ENCODE measurements around the gene ANTXR2. TPM values are rescaled to one million over a fixed set of nuclear protein-coding genes. Genes with fewer than 3 reads are reported as not detected.

The ANTXR2 gene
- total RNA-seq, 6 experiments from 2014 or later = 24.5 to 86.0 (median 33.7) TPM

DNA sequence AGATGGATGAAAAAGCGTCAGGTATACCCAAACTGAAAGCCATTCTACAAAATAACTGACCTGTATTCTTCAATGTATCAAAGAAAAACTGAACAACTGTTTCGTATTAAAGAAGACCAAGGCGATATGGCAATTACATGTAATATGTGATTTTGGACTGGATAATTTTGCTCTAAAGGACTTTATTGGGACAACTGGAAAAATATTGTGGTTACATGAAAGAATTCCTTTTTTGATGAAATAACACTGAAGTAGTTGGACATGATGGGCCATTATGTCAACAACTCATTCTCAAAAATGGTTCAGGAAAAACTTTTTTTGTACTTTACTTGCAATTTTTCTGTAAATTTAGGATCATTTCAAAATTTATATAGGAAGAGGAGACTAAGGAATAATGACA lies 12.1 kb upstream of the ANTXR2 start:
- no peak overlapping the region for H3K27ac ChIP-seq
- DNase-seq = no peak
- no peaks in the 10 kb centered on the region for H3K36me3 ChIP-seq
- H3K4me1 ChIP-seq = no peaks in the 10 kb centered on the region
- H3K27me3 ChIP-seq = no peaks in the 10 kb centered on the region
- 69% methylated on average over 3 of the region's 3 CpGs for WGBS (ENCODE audit: insufficient coverage, low coverage, low lambda C conversion rate, missing lambda C conversion rate)
- H3K9me3 ChIP-seq = no peaks in the 10 kb centered on the region
- TF ChIP-seq, protein P1, sequence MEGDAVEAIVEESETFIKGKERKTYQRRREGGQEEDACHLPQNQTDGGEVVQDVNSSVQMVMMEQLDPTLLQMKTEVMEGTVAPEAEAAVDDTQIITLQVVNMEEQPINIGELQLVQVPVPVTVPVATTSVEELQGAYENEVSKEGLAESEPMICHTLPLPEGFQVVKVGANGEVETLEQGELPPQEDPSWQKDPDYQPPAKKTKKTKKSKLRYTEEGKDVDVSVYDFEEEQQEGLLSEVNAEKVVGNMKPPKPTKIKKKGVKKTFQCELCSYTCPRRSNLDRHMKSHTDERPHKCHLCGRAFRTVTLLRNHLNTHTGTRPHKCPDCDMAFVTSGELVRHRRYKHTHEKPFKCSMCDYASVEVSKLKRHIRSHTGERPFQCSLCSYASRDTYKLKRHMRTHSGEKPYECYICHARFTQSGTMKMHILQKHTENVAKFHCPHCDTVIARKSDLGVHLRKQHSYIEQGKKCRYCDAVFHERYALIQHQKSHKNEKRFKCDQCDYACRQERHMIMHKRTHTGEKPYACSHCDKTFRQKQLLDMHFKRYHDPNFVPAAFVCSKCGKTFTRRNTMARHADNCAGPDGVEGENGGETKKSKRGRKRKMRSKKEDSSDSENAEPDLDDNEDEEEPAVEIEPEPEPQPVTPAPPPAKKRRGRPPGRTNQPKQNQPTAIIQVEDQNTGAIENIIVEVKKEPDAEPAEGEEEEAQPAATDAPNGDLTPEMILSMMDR (IDR thresholded peaks at IDR 0.05) = no peak
- no peak for TF ChIP-seq POLR2A (IDR thresholded peaks at IDR 0.05)
- intact Hi-C loops (cut with DNase I) = no loop called here
- H3K4me3 ChIP-seq = no peak overlapping the region
- ATAC-seq = no peak

DNA sequence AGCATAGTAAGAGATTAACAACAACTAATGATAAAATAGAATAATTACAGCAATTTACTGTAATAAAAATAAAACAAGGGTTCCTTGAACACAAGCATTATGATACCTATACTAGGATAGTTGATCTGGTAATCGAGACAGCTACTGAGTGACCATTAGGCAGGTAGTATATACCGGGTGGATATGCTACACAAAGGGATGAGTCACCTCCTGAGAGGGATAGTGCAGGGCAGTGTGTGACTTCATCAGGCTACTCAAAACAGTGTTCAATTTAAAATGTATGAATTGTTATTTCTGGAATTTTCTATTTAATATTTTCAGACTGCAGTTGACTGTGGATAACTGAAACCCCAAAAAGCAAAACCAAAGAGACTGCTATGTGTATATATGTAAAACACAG lies 9.7 kb upstream of the ANTXR2 start:
- no peak overlapping the region for H3K27ac ChIP-seq
- no peaks in the 10 kb centered on the region for H3K4me1 ChIP-seq
- intact Hi-C loops (cut with DNase I) = no loop called here
- DNase-seq (no peak), ATAC-seq (no peak)
- WGBS (ENCODE audit: insufficient coverage, low coverage, low lambda C conversion rate, missing lambda C conversion rate) = 75% methylated on average over 2 of the region's 2 CpGs
- no peaks in the 10 kb centered on the region for H3K27me3 ChIP-seq
- H3K9me3 ChIP-seq = no peaks in the 10 kb centered on the region
- H3K36me3 ChIP-seq = no peaks in the 10 kb centered on the region
- H3K4me3 ChIP-seq = no peak overlapping the region
- TF ChIP-seq, protein P1 (IDR thresholded peaks at IDR 0.05) = no peak
- TF ChIP-seq POLR2A (IDR thresholded peaks at IDR 0.05) = no peak

DNA sequence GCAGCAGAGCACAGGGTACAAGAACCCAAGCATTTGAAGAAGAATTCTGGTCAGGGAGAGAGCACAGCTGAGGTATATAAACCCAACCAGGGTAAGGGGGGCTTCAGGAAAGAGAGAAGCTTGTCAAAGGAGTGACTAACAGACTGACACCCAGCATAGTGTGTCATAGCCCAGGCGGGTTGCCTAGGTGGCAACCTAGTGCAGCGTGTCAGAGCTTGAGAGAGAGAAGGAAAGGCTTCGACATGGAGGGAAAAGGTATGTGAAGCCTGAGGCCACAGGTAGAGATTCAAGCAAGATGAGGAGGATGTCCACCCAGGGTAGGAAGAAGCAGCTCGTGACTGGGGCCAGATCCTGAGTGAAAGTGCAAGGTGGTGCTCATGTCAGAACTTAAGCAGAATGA lies 8.5 kb upstream of the ANTXR2 start:
- no peak for TF ChIP-seq POLR2A (IDR thresholded peaks at IDR 0.05)
- TF ChIP-seq, protein P1 (IDR thresholded peaks at IDR 0.05) = no peak
- DNase-seq = no peak
- Histone ChIP-seq H3K36me3 (no peaks in the 10 kb centered on the region), H3K27ac (no peak overlapping the region), H3K4me1 (peaks cover 0 to 5% (median 0%) of the 10 kb centered on the region in 4 donors), H3K9me3 (no peaks in the 10 kb centered on the region), H3K27me3 (no peaks in the 10 kb centered on the region), H3K4me3 (no peak overlapping the region)
- 80% methylated on average over 4 of the region's 4 CpGs for WGBS (ENCODE audit: insufficient coverage, low coverage, low lambda C conversion rate, missing lambda C conversion rate)
- intact Hi-C loops (cut with DNase I) = no loop called here
- ATAC-seq = peak in 1 of 4 donors; percentile 23

DNA sequence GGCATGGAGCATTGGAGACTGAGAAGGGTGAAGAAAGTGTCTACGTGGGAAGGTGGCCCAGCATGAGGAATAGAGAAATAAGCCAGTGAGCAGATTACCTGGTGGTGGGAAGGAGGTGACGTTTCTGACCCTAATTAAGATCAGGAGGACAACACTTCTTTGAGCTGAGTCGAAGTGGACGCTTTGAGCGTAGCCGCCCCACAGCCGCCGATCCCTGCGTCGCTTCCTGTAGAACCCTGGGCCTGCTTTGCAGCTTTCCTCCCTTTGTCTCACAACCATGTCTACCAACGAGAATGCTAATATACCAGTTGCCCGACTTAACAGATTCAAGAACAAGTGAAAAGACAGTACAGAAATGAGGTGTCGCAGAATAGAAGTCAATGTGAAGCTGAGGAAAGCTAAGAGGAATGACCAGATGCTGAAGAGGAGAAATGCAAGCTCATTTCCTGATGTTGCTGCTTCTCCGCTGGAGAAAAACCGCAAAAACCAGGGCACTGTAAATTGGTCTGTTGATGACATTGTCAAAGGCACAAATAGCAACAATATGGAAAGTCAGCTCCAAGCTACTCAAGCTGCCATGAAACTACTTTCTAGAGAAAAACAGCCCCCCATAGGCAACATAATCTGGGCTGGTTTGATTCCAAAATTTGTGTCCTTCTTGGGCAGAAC lies 6.4 kb upstream of the ANTXR2 start:
- no peak for TF ChIP-seq POLR2A (IDR thresholded peaks at IDR 0.05)
- TF ChIP-seq, protein P1 (IDR thresholded peaks at IDR 0.05) = no peak
- Histone ChIP-seq H3K36me3 (no peaks in the 10 kb centered on the region), H3K27me3 (no peaks in the 10 kb centered on the region), H3K27ac (no peak overlapping the region), H3K4me3 (no peak overlapping the region), H3K9me3 (no peaks in the 10 kb centered on the region), H3K4me1 (peaks cover 0 to 11% (median 0%) of the 10 kb centered on the region in 4 donors)
- 84% methylated on average over 15 of the region's 15 CpGs for WGBS (ENCODE audit: insufficient coverage, low coverage, low lambda C conversion rate, missing lambda C conversion rate)
- DNase-seq = no peak
- intact Hi-C loops (cut with DNase I) = no loop called here
- ATAC-seq = no peak

All from right lobe of liver (tissue), 6 donors.